HUDEP-2 (cell line): ENCODE measurements around the gene GLCCI1.

Experiments
- DNase-seq, 76 experiments: peaks; one replicate each; lab custom pipeline; 2025; ENCODE audit not compliant: unreplicated experiment in 76 of 76; lab: John Stamatoyannopoulos, UW

GLCCI1 gene

GRCh38 chr7:7959979-7960670 lies 8.5 kb upstream of the GLCCI1 start:
- DNase-seq = no peak

GRCh38 chr7:7962851-7963250 lies 5.7 kb upstream of the GLCCI1 start:
- no peak for DNase-seq

GRCh38 chr7:7964250-7964649 lies 4.3 kb upstream of the GLCCI1 start:
- no peak for DNase-seq

GRCh38 chr7:7964691-7965090 lies 3.9 kb upstream of the GLCCI1 start:
- no peak for DNase-seq

GRCh38 chr7:7965301-7965700 lies 3.3 kb upstream of the GLCCI1 start:
- DNase-seq = no peak

GRCh38 chr7:7966141-7966734 lies 2.4 kb upstream of the GLCCI1 start:
- DNase-seq = no peak

- peak in 2 of 76 experiments; percentile 9 to 57 for DNase-seq
Observed at GRCh38 chr7:7967886-7968543, 581 bp upstream of the GLCCI1 start.

GRCh38 chr7:7969306-7970236 lies 975 bp downstream of the GLCCI1 start:
- peak in 61 of 76 experiments; percentile 11 to 69 (median 44) for DNase-seq

- DNase-seq = peak in 1 of 76 experiments; percentile 51
Observed at GRCh38 chr7:7970237-7970530, 1.6 kb downstream of the GLCCI1 start.

- peak in 10 of 76 experiments; percentile 6 to 30 (median 16) for DNase-seq
Observed at GRCh38 chr7:7970531-7971307, 2.1 kb downstream of the GLCCI1 start.

GRCh38 chr7:7971308-7972040 lies 2.9 kb downstream of the GLCCI1 start:
- no peak for DNase-seq

GRCh38 chr7:7972128-7972527 lies 3.5 kb downstream of the GLCCI1 start:
- peak in 1 of 76 experiments; percentile 25 for DNase-seq

- peak in 1 of 76 experiments; percentile 12 for DNase-seq
Observed at GRCh38 chr7:7972922-7973594, 4.5 kb downstream of the GLCCI1 start.

GRCh38 chr7:7976677-7977076 lies 8.1 kb downstream of the GLCCI1 start:
- no peak for DNase-seq

- no peak for DNase-seq
Observed at GRCh38 chr7:7977774-7978173, 9.2 kb downstream of the GLCCI1 start.

GRCh38 chr7:7978860-7979259 lies 10.3 kb downstream of the GLCCI1 start:
- no peak for DNase-seq

- peak in 5 of 76 experiments; percentile 8 to 29 (median 22) for DNase-seq
Observed at GRCh38 chr7:7979558-7979957, 11.0 kb downstream of the GLCCI1 start.

- DNase-seq = no peak
Observed at GRCh38 chr7:7980134-7980533, 11.5 kb downstream of the GLCCI1 start.

GRCh38 chr7:7982904-7983303 lies 14.3 kb downstream of the GLCCI1 start:
- DNase-seq = no peak
